Measurements from ENCODE around the gene HAGH.

HAGH gene

DNA sequence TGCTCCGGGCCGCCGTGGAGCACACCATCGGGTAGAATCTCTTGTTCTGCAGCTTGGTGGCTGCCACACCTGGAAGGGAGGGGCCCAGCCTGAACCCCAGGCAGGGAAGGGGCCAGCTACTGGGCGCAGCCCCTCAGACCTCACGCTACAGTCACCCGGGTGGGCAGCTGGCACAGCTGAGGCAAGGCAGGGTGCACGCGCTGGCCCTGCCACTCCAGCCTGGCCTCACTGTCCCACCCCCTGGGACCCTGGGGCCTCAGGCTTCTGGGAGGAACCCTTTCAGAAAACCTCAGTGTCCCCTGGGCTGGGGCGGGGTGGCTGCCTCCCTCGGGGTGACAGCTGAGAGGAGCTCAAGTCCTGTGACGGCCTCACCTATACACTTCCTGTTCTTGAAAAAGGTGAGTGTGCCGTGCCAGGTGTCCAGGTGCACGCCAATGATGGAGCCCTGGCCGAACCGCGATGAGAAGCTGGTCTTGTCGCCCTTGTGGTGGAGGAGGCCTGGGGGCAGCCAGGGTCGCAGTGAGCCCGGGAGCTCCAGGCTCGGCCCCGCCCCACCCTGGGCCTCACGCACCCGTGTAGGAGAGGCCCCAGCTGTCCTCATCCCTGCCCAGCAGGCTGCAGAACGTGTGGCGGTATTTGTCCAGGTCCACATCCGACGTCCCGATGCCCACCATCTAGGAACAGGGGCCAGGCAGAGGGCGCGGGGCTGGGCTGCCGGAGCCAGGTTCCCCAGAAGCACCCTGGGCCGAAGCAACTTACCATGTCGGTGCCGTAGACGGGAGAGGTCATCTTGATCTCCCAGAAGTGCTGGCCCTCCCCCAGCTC, 49.0 kb downstream of the HAGH start:
- no peaks in the 10 kb centered on the region for H3K36me3 Mint-ChIP-seq
- H3K27me3 Mint-ChIP-seq: no peaks in the 10 kb centered on the region
- no peak overlapping the region for H3K4me3 Mint-ChIP-seq
- H3K27ac Mint-ChIP-seq: no peak overlapping the region
- H3K9me3 Mint-ChIP-seq (ENCODE audit: low read depth): no peaks in the 10 kb centered on the region
- peaks cover 8% of the 10 kb centered on the region for H3K4me1 Mint-ChIP-seq (ENCODE audit: low read depth)

DNA sequence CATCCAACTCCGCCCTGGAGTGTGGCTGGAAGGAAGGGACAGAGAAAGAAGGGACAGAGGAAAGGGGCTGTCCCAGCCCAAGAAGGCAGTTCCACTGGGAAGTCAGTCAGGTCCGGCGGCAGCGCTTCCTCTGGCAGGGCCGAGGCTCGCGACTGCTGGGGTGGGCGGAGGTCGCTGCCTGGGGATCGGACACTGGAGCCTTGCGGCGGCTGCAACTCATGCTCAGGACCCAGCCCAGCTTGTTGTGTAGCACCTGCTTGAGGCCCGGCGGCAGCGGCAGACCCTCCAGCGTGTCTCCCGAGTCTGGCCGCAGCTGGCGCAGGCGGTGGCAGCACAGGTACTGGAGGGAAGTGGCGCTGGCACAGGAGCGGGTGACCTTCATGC, 49.6 kb downstream of the HAGH start:
- no peak overlapping the region for H3K27ac Mint-ChIP-seq
- no peaks in the 10 kb centered on the region for H3K27me3 Mint-ChIP-seq
- H3K9me3 Mint-ChIP-seq (ENCODE audit: low read depth): no peaks in the 10 kb centered on the region
- H3K4me3 Mint-ChIP-seq: no peak overlapping the region
- H3K4me1 Mint-ChIP-seq (ENCODE audit: low read depth): peaks cover 10% of the 10 kb centered on the region
- H3K36me3 Mint-ChIP-seq: peaks cover 3% of the 10 kb centered on the region

DNA sequence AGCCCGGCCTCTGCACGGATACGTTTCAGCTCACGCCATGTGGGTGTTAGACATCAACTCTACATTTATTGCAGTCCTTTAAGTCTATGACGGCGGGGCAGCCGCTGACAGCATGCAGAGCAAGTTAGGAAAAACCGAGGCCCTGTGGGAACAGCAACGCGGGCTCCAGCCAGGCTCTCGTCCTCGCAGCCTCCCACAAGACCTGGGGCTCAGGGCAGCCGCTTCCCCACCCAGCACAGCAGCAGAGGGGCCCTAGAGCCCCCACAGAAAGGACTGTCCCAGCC, 50.0 kb downstream of the HAGH start:
- Mint-ChIP-seq H3K27ac (no peak overlapping the region), H3K27me3 (no peaks in the 10 kb centered on the region), H3K4me1 (ENCODE audit: low read depth) (peaks cover 8% of the 10 kb centered on the region), H3K36me3 (peaks cover 3% of the 10 kb centered on the region), H3K4me3 (no peak overlapping the region), H3K9me3 (ENCODE audit: low read depth) (no peaks in the 10 kb centered on the region)

GRCh38 chr16:1775846-1776671, 50.6 kb downstream of the HAGH start:
- H3K27ac Mint-ChIP-seq: no peak overlapping the region
- H3K4me3 Mint-ChIP-seq: no peak overlapping the region
- H3K36me3 Mint-ChIP-seq: peaks cover 3% of the 10 kb centered on the region
- no peaks in the 10 kb centered on the region for H3K27me3 Mint-ChIP-seq
- no peaks in the 10 kb centered on the region for H3K9me3 Mint-ChIP-seq (ENCODE audit: low read depth)
- peaks cover 2% of the 10 kb centered on the region for H3K4me1 Mint-ChIP-seq (ENCODE audit: low read depth)

- H3K27ac Mint-ChIP-seq: no peak overlapping the region
- H3K4me3 Mint-ChIP-seq: peak overlapping the region; percentile 61
- peaks cover 3% of the 10 kb centered on the region for H3K36me3 Mint-ChIP-seq
- no peaks in the 10 kb centered on the region for H3K9me3 Mint-ChIP-seq (ENCODE audit: low read depth)
- H3K27me3 Mint-ChIP-seq: no peaks in the 10 kb centered on the region
- peaks cover 3% of the 10 kb centered on the region for H3K4me1 Mint-ChIP-seq (ENCODE audit: low read depth)
Observed at GRCh38 chr16:1775006-1775845, 51.4 kb downstream of the HAGH start.

- H3K27ac Mint-ChIP-seq: no peak overlapping the region
- no peaks in the 10 kb centered on the region for H3K9me3 Mint-ChIP-seq (ENCODE audit: low read depth)
- peak overlapping the region; percentile 13 for H3K4me3 Mint-ChIP-seq
- H3K4me1 Mint-ChIP-seq (ENCODE audit: low read depth): peaks cover 6% of the 10 kb centered on the region
- no peaks in the 10 kb centered on the region for H3K27me3 Mint-ChIP-seq
- H3K36me3 Mint-ChIP-seq: peaks cover 3% of the 10 kb centered on the region
Observed at GRCh38 chr16:1774448-1774780, 52.2 kb downstream of the HAGH start.

GRCh38 chr16:1773703-1774447, 52.8 kb downstream of the HAGH start:
- H3K27me3 Mint-ChIP-seq: no peaks in the 10 kb centered on the region
- peak overlapping the region; percentile 99 for H3K4me3 Mint-ChIP-seq
- no peaks in the 10 kb centered on the region for H3K9me3 Mint-ChIP-seq (ENCODE audit: low read depth)
- H3K27ac Mint-ChIP-seq: no peak overlapping the region
- peaks cover 6% of the 10 kb centered on the region for H3K4me1 Mint-ChIP-seq (ENCODE audit: low read depth)
- peaks cover 3% of the 10 kb centered on the region for H3K36me3 Mint-ChIP-seq

DNA sequence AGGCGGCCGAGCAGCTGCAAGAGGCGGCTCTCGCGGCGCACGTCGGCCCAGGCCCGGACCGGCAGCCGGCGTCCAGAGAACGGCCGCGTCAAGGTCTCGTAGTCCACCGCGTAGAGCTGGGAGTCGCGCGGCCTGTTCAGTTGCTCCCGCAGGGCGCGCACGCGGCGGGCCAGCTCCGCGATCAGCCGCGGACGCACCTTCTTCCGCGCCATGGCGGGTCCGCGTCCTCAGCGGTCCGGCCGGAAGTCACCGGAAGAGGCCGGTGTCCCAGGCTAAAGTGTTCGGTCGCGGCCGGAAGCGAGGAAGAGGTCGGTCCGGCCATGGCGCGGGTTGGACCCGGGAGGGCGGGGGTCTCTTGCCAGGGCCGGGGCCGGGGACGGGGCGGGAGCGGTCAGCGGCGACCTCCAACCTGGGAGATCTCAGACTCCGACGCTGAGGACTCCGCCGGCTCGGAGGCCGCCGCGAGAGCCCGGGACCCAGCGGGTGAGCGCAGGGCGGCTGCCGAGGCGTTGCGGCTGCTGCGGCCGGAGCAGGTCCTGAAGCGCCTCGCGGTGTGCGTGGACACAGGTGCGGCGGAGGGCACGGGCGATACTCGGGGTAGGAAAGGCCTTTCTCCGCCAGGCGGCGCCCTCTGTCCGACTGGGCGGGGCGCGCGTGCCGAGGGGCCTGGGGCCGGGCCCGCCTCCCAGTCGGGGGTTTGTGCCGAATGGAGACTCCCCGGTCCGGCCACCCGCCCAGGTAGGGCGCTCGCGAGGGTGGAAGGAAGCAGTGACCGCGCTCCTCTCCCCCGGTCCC, 53.5 kb downstream of the HAGH start, which contains the start of gene MRPS34:
TSS of gene MRPS34 (minus strand) at position 227 of the 795 bp plus-strand sequence. CDS start at position 212, 15 bp downstream.
- peak within 1 kb of the TSS; percentile 99 for H3K4me3 Mint-ChIP-seq
- peak within 1 kb of the TSS; percentile 99 for H3K27ac Mint-ChIP-seq
- peaks cover 6% of the 10 kb centered on the region for H3K4me1 Mint-ChIP-seq (ENCODE audit: low read depth)
- H3K27me3 Mint-ChIP-seq: no peaks in the 10 kb centered on the region
- no peaks in the 10 kb centered on the region for H3K9me3 Mint-ChIP-seq (ENCODE audit: low read depth)
- peaks cover 3% of the 10 kb centered on the region for H3K36me3 Mint-ChIP-seq

DNA sequence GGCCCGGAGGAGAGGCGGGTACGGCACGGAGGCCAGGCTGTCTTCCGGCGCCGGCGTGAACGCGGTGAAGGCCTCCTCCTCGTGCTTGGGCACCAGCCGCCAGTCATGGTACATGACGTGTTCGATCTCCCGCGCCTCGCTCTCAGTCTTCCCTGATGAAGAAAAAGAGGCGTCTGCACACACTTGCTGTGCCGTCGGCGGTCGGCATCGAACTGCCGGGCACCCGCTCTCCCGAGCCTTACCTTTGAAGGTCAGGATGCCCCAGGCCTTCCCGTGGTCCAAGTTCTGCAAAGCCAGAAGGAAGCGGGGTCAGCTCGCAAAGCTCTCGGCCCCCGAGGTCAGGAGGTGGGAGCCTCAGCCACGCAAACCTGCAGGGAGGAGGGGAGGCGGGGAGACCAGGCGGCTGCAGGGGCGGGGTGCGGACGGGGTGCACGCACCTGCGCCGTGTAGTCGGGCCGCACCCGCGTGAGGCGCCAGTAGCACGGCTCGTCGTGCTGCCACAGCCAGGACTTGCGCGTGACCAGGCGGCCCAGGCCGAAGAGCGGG, 54.2 kb downstream of the HAGH start, which contains the start of gene EME2:
TSS of gene EME2 (plus strand) at position 449 of the 546 bp plus-strand sequence. CDS start 418 bp downstream, outside the sequence.
- peaks cover 6% of the 10 kb centered on the region for H3K4me1 Mint-ChIP-seq (ENCODE audit: low read depth)
- H3K36me3 Mint-ChIP-seq: peaks cover 3% of the 10 kb centered on the region
- H3K27me3 Mint-ChIP-seq: no peaks in the 10 kb centered on the region
- H3K4me3 Mint-ChIP-seq: peak within 1 kb of the TSS; percentile 99
- peak within 1 kb of the TSS; percentile 99 for H3K27ac Mint-ChIP-seq
- no peaks in the 10 kb centered on the region for H3K9me3 Mint-ChIP-seq (ENCODE audit: low read depth)

GRCh38 chr16:1771864-1772361, 54.7 kb downstream of the HAGH start:
- H3K9me3 Mint-ChIP-seq (ENCODE audit: low read depth): no peaks in the 10 kb centered on the region
- H3K36me3 Mint-ChIP-seq: peaks cover 3% of the 10 kb centered on the region
- peak overlapping the region; percentile 99 for H3K4me3 Mint-ChIP-seq
- H3K27ac Mint-ChIP-seq: peak overlapping the region; percentile 99
- H3K27me3 Mint-ChIP-seq: no peaks in the 10 kb centered on the region
- peaks cover 6% of the 10 kb centered on the region for H3K4me1 Mint-ChIP-seq (ENCODE audit: low read depth)

GRCh38 chr16:1771188-1771863, 55.3 kb downstream of the HAGH start, which contains the start of gene NME3:
Gene NME3, minus strand, starts transcription at chr16:1771543. Its CDS starts 9 bp downstream, at chr16:1771534.
- Mint-ChIP-seq H3K27me3 (no peaks in the 10 kb centered on the region), H3K4me1 (ENCODE audit: low read depth) (peaks cover 6% of the 10 kb centered on the region), H3K27ac (peak within 1 kb of the TSS; percentile 99), H3K9me3 (ENCODE audit: low read depth) (no peaks in the 10 kb centered on the region), H3K36me3 (peaks cover 3% of the 10 kb centered on the region), H3K4me3 (peak within 1 kb of the TSS; percentile 99)

DNA sequence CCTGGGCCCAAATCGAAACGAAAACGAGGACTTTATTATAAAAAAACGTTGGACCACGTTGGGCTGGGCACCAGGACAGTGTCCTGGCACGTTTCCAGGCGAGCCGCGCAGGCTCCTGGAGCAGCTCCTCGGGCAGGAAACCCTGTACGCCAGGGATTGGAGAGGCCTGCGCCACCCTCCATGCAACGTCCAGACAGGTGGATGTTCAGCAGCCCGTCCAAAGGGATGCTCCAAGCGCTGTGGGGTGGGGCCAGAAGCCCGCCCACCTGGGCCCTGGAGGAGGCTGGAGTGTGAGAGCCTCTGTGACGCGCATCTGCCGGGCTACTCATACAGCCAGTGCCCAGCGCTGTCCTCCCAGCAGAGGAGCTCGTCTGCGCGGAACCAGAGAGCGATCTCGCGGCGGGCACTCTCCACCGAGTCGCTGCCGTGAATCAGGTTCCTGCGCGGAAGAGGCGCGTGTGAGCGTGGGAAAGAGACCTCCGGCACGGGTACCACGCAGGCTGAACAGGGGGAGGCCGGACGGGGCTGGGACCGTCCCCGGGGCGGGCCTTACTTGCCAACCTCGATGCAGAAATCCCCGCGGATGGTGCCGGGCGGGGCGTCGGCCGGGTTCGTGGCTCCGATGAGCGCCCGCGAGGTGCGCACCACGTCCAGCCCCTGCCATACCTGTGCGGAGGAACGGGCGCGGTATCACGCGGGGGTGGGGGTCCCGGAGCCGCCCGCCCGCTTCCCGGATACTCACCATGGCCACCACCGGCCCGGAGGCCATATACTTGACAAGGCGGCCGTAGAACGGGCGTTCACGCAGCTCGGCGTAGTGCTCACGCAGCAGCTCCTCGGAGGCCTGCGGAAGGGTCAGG, 56.1 kb downstream of the HAGH start:
- no peaks in the 10 kb centered on the region for H3K9me3 Mint-ChIP-seq (ENCODE audit: low read depth)
- H3K27me3 Mint-ChIP-seq: no peaks in the 10 kb centered on the region
- peaks cover 3% of the 10 kb centered on the region for H3K36me3 Mint-ChIP-seq
- H3K4me3 Mint-ChIP-seq: peak overlapping the region; percentile 81
- H3K4me1 Mint-ChIP-seq (ENCODE audit: low read depth): peaks cover 6% of the 10 kb centered on the region
- H3K27ac Mint-ChIP-seq: peak overlapping the region; percentile 58
